ENCODE measurements around the gene BLTP3A.
A peak's percentile ranks its signal among the peaks of the same experiment; 100 is the strongest.
"Not testable (repeated sequence)": the region's sequence is repeated elsewhere in the genome, so short reads cannot be mapped to it uniquely, and the experiment has no call there.

The BLTP3A gene

GRCh38 chr6:34791164-34791700, 651 bp upstream of the BLTP3A start:
- DNase-seq (ENCODE audit: low read depth, low spot score) = peak; percentile 74

GRCh38 chr6:34792605-34793500, 970 bp downstream of the BLTP3A start:
- peak; percentile 69 for DNase-seq (ENCODE audit: low read depth, low spot score)

- no peak for DNase-seq (ENCODE audit: low read depth, low spot score)
Measured at GRCh38 chr6:34793877-34794276, 2.0 kb downstream of the BLTP3A start.

GRCh38 chr6:34795836-34796425, 4.0 kb downstream of the BLTP3A start:
- DNase-seq (ENCODE audit: low read depth, low spot score) = no peak

- no peak for DNase-seq (ENCODE audit: low read depth, low spot score)
Measured at GRCh38 chr6:34798057-34798456, 6.2 kb downstream of the BLTP3A start.

GRCh38 chr6:34799547-34799946, 7.7 kb downstream of the BLTP3A start:
- DNase-seq (ENCODE audit: low read depth, low spot score) = no peak

GRCh38 chr6:34804543-34804942, 12.7 kb downstream of the BLTP3A start:
- DNase-seq (ENCODE audit: low read depth, low spot score) = no peak

- DNase-seq (ENCODE audit: low read depth, low spot score) = not testable (repeated sequence)
Measured at GRCh38 chr6:34805074-34805473, 13.2 kb downstream of the BLTP3A start.

- no peak for DNase-seq (ENCODE audit: low read depth, low spot score)
Measured at GRCh38 chr6:34806738-34807453, 15.0 kb downstream of the BLTP3A start.

- not testable (repeated sequence) for DNase-seq (ENCODE audit: low read depth, low spot score)
Measured at GRCh38 chr6:34808473-34808872, 16.6 kb downstream of the BLTP3A start.

- not testable (repeated sequence) for DNase-seq (ENCODE audit: low read depth, low spot score)
Measured at GRCh38 chr6:34809419-34809818, 17.5 kb downstream of the BLTP3A start.

- DNase-seq (ENCODE audit: low read depth, low spot score) = no peak
Measured at GRCh38 chr6:34810017-34810882, 18.4 kb downstream of the BLTP3A start.

- DNase-seq (ENCODE audit: low read depth, low spot score) = no peak
Measured at GRCh38 chr6:34810936-34811632, 19.2 kb downstream of the BLTP3A start.

- no peak for DNase-seq (ENCODE audit: low read depth, low spot score)
Measured at GRCh38 chr6:34813028-34813713, 21.3 kb downstream of the BLTP3A start.

GRCh38 chr6:34816635-34817301, 24.9 kb downstream of the BLTP3A start:
- DNase-seq (ENCODE audit: low read depth, low spot score) = no peak

- DNase-seq (ENCODE audit: low read depth, low spot score) = no peak
Measured at GRCh38 chr6:34817446-34817845, 25.6 kb downstream of the BLTP3A start.

GRCh38 chr6:34818872-34819570, 27.1 kb downstream of the BLTP3A start:
- not testable (repeated sequence) for DNase-seq (ENCODE audit: low read depth, low spot score)

GRCh38 chr6:34819571-34820480, 27.9 kb downstream of the BLTP3A start:
- DNase-seq (ENCODE audit: low read depth, low spot score) = no peak

Data from ELF-1 (cell line).